Tibial nerve (tissue), 4 donors: ENCODE data around the gene LMBR1. TPM values are rescaled to one million over a fixed set of nuclear protein-coding genes. Genes with fewer than 3 reads are reported as not detected.
"Not testable (repeated sequence)": the region's sequence is repeated elsewhere in the genome, so short reads cannot be mapped to it uniquely, and the experiment has no call there.

Experiments used
- DNase-seq, 2 donors: peaks; one replicate each; pipeline ENCODE4 v3.0.0-alpha.2; 2019; ENCODE audit warnings: low spot score in 2 of 2
- H3K27ac ChIP-seq, 4 donors: fragments of 200-600 bp; sonication (generic) in 3 of 4; one replicate each; pipeline ENCODE4 v1.5.1; 2017 to 2019; ENCODE audit warnings: mild to moderate bottlenecking in 1 of 4
- H3K27me3 ChIP-seq, 2 donors: fragments of 200-600 bp; sonication (generic) in 1 of 2; one replicate each; pipeline versions ENCODE4 v1.5.1 to v1.6.0; 2017 to 2019
- H3K36me3 ChIP-seq, 3 donors: fragments of 200-600 bp; sonication (generic); one replicate each; pipeline ENCODE4 v1.5.1; 2018 to 2019
- H3K4me1 ChIP-seq, 4 donors: fragments of 200-600 bp; sonication (generic) in 3 of 4; one replicate each; pipeline ENCODE4 v1.5.1; 2017 to 2019
- H3K4me3 ChIP-seq, 4 donors: fragments of 200-600 bp; sonication (generic) in 3 of 4; one replicate each; pipeline ENCODE4 v1.5.1; 2017 to 2019; ENCODE audit warnings: mild to moderate bottlenecking in 1 of 4, moderate library complexity in 1 of 4
- H3K9me3 ChIP-seq, 4 donors: fragments of 200-600 bp; sonication (generic) in 3 of 4; one replicate each; pipeline ENCODE4 v1.5.1; 2017 to 2019
- CTCF ChIP-seq, 5 experiments: fragments of 200-600 bp in 3 of 5; fragments of 450-650 bp in 2 of 5; sonication (generic) in 3 of 5; IDR thresholded peaks; one replicate each; pipeline ENCODE4 v1.5.1; 2016 to 2019; ENCODE audit warnings: antibody characterized with exemption in 5 of 5, mild to moderate bottlenecking in 3 of 5, moderate library complexity in 2 of 5
- EP300 ChIP-seq, 2 donors: sonication (generic); formaldehyde crosslinking; IDR thresholded peaks; one replicate each; pipeline ENCODE4 v1.6.1; 2017; ENCODE audit warnings: antibody characterized with exemption in 2 of 2, mild to moderate bottlenecking in 1 of 2
- POLR2A ChIP-seq, 2 donors: fragments of 450-650 bp; IDR thresholded peaks; one replicate each; pipeline ENCODE4 v1.6.1; 2017; ENCODE audit warnings: antibody characterized with exemption in 2 of 2, mild to moderate bottlenecking in 2 of 2, moderate library complexity in 2 of 2
- WGBS, 2 donors: methylation state at CpG; one replicate each; pipeline ENCODE4 v1.1.5; 2018; 5-methylcytosine and 5-hydroxymethylcytosine counted together
- total RNA-seq, 4 donors: library from RNA; depleted of rRNA; stranded (reverse); fragments of >200 nt; gene quantifications; one replicate each; pipeline ENCODE4 v1.1.0, GENCODE V29; 2016

The LMBR1 gene
- total RNA-seq, 4 donors from 2014 or later, result 48.1 to 139 (median 77.3) TPM

DNA sequence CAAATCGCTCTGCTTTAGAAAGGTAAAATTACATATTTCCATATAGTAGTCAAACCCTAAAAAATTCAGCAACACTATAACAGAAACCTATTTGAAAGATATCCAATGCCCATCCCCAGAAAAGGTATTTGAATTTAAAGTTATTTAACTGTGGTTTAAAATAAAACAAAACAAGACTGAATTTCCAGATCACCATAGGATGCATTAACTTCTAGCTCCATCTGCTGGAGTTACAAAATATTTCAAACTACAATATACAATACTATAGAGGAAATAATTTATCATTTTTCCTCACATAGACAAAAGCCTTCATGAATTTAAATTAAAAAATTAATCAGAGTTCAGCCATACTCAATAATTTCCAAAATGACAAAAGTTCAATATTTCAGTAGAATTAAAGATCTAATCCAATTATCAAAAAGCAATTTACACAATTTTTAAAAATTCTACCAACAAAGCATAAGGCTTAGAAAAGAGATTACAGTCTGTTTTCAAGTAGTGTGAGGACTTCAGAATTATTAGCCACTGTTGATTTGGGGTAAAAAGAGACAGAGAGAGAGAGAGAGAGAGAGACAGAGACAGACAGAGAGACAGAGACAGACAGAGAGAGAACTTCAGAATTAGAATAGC, 75.9 kb downstream of the LMBR1 start:
- no peaks in the 10 kb centered on the region for H3K9me3 ChIP-seq
- H3K27me3 ChIP-seq, result no peaks in the 10 kb centered on the region
- DNase-seq, result no peak
- H3K27ac ChIP-seq, result no peak overlapping the region
- 95 to 96% methylated on average over 1 of the region's 1 CpG for WGBS, 2 donors
- no peaks in the 10 kb centered on the region for H3K4me1 ChIP-seq
- TF ChIP-seq EP300 (IDR thresholded peaks at IDR 0.05) (no peak), CTCF (IDR thresholded peaks at IDR 0.05) (peak in 2 of 5 experiments; percentile 22 to 26)
- H3K36me3 ChIP-seq, result peaks cover 0 to 26% (median 0%) of the 10 kb centered on the region in 3 donors
- H3K4me3 ChIP-seq, result no peak overlapping the region

DNA sequence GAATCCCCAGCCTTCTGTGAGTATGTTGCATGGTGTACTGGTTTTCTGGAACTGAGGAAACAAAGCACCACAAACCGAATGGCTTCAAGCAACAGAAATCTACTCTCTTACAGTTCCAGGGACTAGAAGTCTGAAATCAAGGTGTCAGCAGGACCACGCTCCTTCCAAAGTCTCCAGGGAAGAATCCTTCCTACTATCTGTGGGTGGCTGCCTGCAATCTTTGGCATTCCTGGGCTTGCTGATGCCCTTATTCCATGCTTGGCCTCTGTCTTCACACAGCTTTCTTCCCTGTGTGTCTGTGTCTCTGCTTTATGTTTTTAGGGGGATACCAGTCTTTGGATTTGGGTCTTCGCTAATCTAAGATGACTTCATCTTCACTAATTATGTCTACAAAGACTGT, 81.3 kb downstream of the LMBR1 start:
- TF ChIP-seq POLR2A (IDR thresholded peaks at IDR 0.05) (no peak), EP300 (IDR thresholded peaks at IDR 0.05) (no peak), CTCF (IDR thresholded peaks at IDR 0.05) (no peak)
- H3K27ac ChIP-seq, result no peak overlapping the region

DNA sequence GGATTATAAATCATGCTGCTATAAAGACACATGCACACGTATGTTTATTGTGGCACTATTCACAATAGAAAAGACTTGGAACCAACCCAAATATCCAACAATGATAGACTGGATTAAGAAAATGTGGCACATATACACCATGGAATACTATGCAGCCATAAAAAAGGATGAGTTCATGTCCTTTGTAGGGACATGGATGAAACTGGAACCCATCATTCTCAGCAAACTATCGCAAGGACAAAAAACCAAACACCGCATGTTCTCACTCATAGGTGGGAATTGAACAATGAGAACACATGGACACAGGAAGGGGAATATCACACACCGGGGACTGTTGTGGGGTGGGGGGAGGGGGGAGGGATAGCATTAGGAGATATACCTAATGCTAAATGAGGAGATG, 89.3 kb downstream of the LMBR1 start:
- peaks cover 0 to 19% (median 0%) of the 10 kb centered on the region in 3 donors for H3K36me3 ChIP-seq
- WGBS, 2 donors, result 95 to 100% methylated on average over 4 of the region's 4 CpGs
- H3K9me3 ChIP-seq, result not testable (repeated sequence)

More for the DNA sequence above, 81.3 kb downstream of the LMBR1 start:
- H3K36me3 ChIP-seq, result peaks cover 0 to 34% (median 0%) of the 10 kb centered on the region in 3 donors
- H3K27me3 ChIP-seq, result no peaks in the 10 kb centered on the region
- DNase-seq, result no peak
- no peaks in the 10 kb centered on the region for H3K4me1 ChIP-seq
- 94 to 99% methylated on average over 3 of the region's 3 CpGs for WGBS, 2 donors
- no peak overlapping the region for H3K4me3 ChIP-seq
- H3K9me3 ChIP-seq, result no peaks in the 10 kb centered on the region

DNA sequence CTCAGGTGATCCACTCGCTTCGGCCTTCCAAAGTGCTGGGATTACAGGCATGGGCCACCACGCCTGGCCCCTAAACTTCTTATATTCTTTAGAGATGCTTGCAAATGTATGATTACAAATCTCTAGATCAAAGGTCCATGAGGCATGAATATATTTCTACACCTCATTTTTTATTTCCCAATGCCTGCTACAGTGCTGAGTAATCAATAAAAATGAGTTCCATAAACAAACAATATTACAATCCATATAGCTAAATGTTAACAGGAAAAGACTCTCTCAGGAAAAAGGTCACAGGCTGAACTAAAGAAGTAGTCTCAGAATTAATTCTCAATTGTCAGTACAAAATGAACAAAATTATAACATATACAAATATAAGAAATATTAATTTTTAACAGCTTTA, 90.8 kb downstream of the LMBR1 start:
- Histone ChIP-seq H3K9me3 (no peaks in the 10 kb centered on the region), H3K27me3 (no peaks in the 10 kb centered on the region), H3K4me1 (no peaks in the 10 kb centered on the region), H3K4me3 (no peak overlapping the region), H3K27ac (no peak overlapping the region), H3K36me3 (peaks cover 0 to 25% (median 0%) of the 10 kb centered on the region in 3 donors)
- DNase-seq, result no peak
- WGBS, 2 donors, result 93 to 98% methylated on average over 3 of the region's 3 CpGs
- no peak for TF ChIP-seq POLR2A (IDR thresholded peaks at IDR 0.05)

More for the DNA sequence above, 89.3 kb downstream of the LMBR1 start:
- H3K27me3 ChIP-seq, H3K27ac ChIP-seq, DNase-seq, H3K4me3 ChIP-seq, H3K4me1 ChIP-seq: not testable (repeated sequence)

DNA sequence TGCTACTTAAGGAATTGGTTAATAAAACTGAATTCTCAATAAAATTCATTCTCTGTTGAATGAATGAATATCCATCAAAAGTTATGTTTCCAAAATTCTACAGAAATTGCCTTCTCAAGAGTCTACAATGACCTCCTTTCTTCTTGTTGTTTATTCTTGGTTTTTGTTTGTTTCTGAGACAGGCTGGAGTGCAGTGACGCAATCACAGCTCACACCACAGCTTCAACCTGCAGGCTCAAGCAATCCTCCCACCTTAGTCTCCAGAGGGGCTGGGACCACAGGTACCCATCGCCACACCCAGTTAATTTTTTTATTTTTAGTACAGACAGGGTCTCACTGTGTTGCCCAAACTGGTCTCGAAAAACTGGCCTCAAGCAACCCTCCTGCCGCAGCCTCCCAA, 97.6 kb downstream of the LMBR1 start:
- DNase-seq, result no peak
- Histone ChIP-seq H3K4me1 (peaks cover 0 to 5% (median 2%) of the 10 kb centered on the region in 4 donors), H3K27ac (peak overlapping the region in 1 of 4 donors; percentile 15), H3K4me3 (no peak overlapping the region), H3K27me3 (no peaks in the 10 kb centered on the region), H3K9me3 (no peaks in the 10 kb centered on the region), H3K36me3 (peaks cover 0 to 23% (median 0%) of the 10 kb centered on the region in 3 donors)
- WGBS, 2 donors, result 81 to 87% methylated on average over 4 of the region's 4 CpGs
- no peak for TF ChIP-seq EP300 (IDR thresholded peaks at IDR 0.05)
- TF ChIP-seq CTCF (IDR thresholded peaks at IDR 0.05), result no peak
- TF ChIP-seq POLR2A (IDR thresholded peaks at IDR 0.05), result no peak

DNA sequence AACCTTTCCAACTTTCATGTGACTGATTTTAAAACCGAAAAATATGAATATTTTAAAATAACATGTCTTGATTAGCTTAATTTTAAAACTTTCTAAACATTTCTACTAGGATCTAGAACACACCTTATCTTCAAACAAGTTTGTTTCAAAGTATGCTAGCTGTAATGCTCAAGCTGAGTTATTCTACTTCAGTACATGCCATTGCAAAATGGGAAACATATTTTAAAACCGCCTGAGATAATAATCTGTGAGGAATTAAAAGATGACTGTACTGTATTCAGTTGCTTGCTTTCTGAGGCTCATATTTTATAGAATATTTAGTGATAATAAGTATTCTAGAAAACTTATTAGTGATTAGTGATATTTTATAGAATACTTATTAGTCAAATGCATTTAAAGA, 99.6 kb downstream of the LMBR1 start:
- no peaks in the 10 kb centered on the region for H3K27me3 ChIP-seq
- H3K9me3 ChIP-seq, result no peaks in the 10 kb centered on the region
- peaks cover 0 to 5% (median 2%) of the 10 kb centered on the region in 4 donors for H3K4me1 ChIP-seq
- no peak overlapping the region for H3K4me3 ChIP-seq
- H3K36me3 ChIP-seq, result peaks cover 0 to 19% (median 0%) of the 10 kb centered on the region in 3 donors
- TF ChIP-seq EP300 (IDR thresholded peaks at IDR 0.05) (no peak), CTCF (IDR thresholded peaks at IDR 0.05) (no peak), POLR2A (IDR thresholded peaks at IDR 0.05) (no peak)
- no peak for DNase-seq
- H3K27ac ChIP-seq, result no peak overlapping the region
- WGBS, 2 donors, result 94 to 98% methylated on average over 2 of the region's 2 CpGs
